Neuron (in vitro differentiated cells): ENCODE measurements around the gene SHMT2.

Source experiments
- H2AFZ ChIP-seq: one replicate; pipeline ENCODE4 v1.6.1; 2013; ENCODE audit warnings: low read depth, mild to moderate bottlenecking, inconsistent platforms, low read length, moderate library complexity
- H3K27me3 ChIP-seq: one replicate; pipeline ENCODE4 v1.6.1; 2013; ENCODE audit warnings: low read length; ENCODE audit not compliant: insufficient read depth
- H3K36me3 ChIP-seq: one replicate; pipeline ENCODE4 v1.6.1; 2013; ENCODE audit warnings: low read length; ENCODE audit not compliant: insufficient read depth
- H3K4me1 ChIP-seq: one replicate; pipeline ENCODE4 v1.6.1; 2013; ENCODE audit warnings: low read length; ENCODE audit not compliant: insufficient read depth
- H3K4me3 ChIP-seq: 2 replicates; pipeline ENCODE4 v1.5.1; 2013; ENCODE audit warnings: mild to moderate bottlenecking, low read length, moderate library complexity
- H3K9me3 ChIP-seq: one replicate; pipeline ENCODE4 v1.6.1; 2013; ENCODE audit warnings: low read length

SHMT2 gene

DNA sequence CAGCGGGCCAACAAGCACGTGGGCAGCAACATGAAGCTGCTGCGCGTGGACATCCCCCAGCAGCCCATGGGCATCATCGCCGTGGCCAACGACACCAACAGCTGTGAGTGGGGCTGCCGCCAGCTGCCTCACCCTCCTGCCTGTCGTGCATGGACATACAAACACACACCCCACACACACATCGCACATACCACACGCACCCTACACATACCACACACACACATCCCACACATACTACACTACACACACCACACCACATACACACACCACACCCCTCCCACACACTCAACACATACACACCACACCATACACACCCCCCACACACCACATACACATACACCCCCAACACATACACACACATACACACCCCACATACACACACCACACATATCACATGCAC is 38.1 kb upstream of the SHMT2 start:
- no peaks in the 10 kb centered on the region for H3K27me3 ChIP-seq
- H3K9me3 ChIP-seq = no peaks in the 10 kb centered on the region
- peaks cover 99% of the 10 kb centered on the region for H3K36me3 ChIP-seq
- no peak overlapping the region for H2AFZ ChIP-seq
- no peak overlapping the region for H3K4me3 ChIP-seq
- H3K4me1 ChIP-seq = no peaks in the 10 kb centered on the region

DNA sequence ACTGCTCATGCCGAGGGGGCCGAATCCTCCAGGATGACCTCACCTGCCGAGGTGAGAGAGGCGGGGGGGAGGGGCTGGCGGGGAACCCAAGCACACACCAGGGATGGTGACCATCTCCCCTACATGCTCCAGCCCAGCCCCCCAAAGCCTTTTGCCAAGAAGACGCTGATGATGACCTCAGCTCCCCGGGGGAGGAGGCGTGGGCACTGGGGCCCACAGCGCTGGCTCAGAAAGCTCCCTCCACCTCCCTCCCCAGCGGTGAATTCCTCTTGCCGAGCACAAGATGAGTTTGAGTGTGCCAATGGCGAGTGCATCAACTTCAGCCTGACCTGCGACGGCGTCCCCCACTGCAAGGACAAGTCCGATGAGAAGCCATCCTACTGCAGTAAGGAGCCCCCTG is 36.6 kb upstream of the SHMT2 start:
- Histone ChIP-seq H3K27me3 (no peaks in the 10 kb centered on the region), H2AFZ (no peak overlapping the region), H3K4me3 (no peak overlapping the region), H3K36me3 (peaks cover 98% of the 10 kb centered on the region), H3K9me3 (no peaks in the 10 kb centered on the region), H3K4me1 (no peaks in the 10 kb centered on the region)

DNA sequence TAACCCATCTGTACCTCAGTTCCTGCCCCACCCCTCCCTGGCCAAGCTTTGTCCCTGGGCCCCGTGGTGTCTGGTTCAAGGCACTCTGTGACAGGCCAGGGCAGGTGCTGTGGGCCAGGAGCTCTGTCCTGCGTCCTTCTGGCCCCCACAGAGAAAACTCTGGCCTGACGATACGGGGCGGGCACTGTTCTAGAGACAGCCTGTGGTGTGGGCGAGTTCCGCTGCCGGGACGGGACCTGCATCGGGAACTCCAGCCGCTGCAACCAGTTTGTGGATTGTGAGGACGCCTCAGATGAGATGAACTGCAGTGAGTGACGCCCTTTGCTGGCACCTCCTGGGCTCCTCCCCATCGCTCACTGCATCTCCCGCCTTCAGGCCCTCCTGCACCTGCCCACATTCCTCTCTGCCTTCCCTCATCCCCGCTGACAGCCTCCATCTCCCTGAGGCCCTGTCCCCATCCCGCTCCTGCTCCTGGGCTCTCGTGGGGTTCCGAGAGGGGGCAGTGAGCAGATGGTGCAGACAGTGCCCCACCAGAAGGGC is 35.7 kb upstream of the SHMT2 start:
- H3K4me3 ChIP-seq = no peak overlapping the region
- no peaks in the 10 kb centered on the region for H3K27me3 ChIP-seq
- H3K36me3 ChIP-seq = peaks cover 98% of the 10 kb centered on the region
- no peaks in the 10 kb centered on the region for H3K9me3 ChIP-seq
- H2AFZ ChIP-seq = no peak overlapping the region
- H3K4me1 ChIP-seq = no peaks in the 10 kb centered on the region

DNA sequence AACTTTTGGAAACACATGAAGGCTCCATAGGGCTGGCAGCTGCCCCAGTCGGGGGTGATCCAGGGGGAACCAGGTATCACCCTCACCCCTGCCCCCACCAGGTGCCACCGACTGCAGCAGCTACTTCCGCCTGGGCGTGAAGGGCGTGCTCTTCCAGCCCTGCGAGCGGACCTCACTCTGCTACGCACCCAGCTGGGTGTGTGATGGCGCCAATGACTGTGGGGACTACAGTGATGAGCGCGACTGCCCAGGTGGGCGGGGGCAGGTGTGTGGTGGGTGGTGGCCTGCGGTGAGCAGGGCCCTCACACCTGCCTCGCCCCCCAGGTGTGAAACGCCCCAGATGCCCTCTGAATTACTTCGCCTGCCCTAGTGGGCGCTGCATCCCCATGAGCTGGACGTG is 35.3 kb upstream of the SHMT2 start:
- H3K4me1 ChIP-seq = no peaks in the 10 kb centered on the region
- no peak overlapping the region for H3K4me3 ChIP-seq
- H3K27me3 ChIP-seq = no peaks in the 10 kb centered on the region
- H3K36me3 ChIP-seq = peaks cover 98% of the 10 kb centered on the region
- no peaks in the 10 kb centered on the region for H3K9me3 ChIP-seq
- no peak overlapping the region for H2AFZ ChIP-seq

DNA sequence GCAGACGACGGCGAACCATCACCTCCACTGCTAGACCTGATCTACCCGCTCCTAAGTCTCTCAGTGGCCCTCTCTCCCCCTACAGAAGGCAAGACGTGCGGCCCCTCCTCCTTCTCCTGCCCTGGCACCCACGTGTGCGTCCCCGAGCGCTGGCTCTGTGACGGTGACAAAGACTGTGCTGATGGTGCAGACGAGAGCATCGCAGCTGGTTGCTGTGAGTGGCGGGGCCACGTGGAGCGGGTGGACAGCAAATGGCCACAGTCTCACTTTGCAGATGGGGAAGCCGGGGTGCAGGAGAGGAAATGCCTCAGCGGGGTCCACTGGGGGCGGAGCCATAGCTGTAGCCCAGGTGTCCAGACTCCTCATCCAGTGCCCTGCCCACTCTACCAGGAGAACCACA is 34.3 kb upstream of the SHMT2 start:
- Histone ChIP-seq H3K4me1 (no peaks in the 10 kb centered on the region), H3K27me3 (no peaks in the 10 kb centered on the region), H3K9me3 (no peaks in the 10 kb centered on the region), H3K36me3 (peaks cover 99% of the 10 kb centered on the region), H3K4me3 (no peak overlapping the region), H2AFZ (no peak overlapping the region)

DNA sequence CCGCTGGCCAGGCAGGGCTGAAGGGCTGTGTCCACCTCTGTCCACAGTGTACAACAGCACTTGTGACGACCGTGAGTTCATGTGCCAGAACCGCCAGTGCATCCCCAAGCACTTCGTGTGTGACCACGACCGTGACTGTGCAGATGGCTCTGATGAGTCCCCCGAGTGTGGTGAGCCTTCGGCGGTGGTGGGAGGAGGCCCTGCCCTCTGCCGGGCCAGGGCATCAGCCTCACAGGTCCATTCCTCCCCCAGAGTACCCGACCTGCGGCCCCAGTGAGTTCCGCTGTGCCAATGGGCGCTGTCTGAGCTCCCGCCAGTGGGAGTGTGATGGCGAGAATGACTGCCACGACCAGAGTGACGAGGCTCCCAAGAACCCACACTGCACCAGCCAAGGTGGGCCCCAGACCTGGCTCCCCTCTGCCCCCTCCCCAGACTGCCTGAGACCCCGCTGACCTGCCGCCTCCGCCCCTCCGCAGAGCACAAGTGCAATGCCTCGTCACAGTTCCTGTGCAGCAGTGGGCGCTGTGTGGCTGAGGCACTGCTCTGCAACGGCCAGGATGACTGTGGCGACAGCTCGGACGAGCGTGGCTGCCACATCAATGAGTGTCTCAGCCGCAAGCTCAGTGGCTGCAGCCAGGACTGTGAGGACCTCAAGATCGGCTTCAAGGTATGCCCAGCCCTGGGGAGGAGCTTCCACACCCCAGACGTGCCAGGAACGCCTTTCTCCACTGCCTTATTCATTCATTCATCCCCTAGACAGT is 33.7 kb upstream of the SHMT2 start:
- peaks cover 97% of the 10 kb centered on the region for H3K36me3 ChIP-seq
- H3K4me1 ChIP-seq = no peaks in the 10 kb centered on the region
- H3K4me3 ChIP-seq = no peak overlapping the region

DNA sequence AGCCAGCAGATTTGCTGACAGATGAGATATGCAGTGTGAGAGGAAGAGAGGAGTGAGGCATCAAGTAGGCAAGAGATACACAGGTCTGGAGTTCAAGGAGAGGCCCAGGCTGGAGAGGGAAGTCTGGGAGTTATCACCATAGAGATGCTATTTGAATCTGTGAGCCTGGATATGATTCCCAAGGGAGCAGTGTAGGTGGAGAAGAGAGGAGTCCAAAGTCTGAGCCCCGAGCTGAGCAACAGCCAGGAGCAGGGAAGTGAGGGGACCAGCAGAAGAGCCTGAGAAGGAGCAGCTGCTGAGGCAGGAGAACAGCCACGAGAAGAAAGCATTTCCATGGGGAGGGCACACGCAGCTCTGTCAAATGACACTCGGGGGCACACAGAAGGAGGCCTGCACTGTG is 33.1 kb upstream of the SHMT2 start:
- Histone ChIP-seq H3K4me3 (no peak overlapping the region), H3K36me3 (peaks cover 97% of the 10 kb centered on the region)

More for the DNA sequence above, 33.7 kb upstream of the SHMT2 start:
- Histone ChIP-seq H2AFZ (no peak overlapping the region), H3K27me3 (no peaks in the 10 kb centered on the region), H3K9me3 (no peaks in the 10 kb centered on the region)

DNA sequence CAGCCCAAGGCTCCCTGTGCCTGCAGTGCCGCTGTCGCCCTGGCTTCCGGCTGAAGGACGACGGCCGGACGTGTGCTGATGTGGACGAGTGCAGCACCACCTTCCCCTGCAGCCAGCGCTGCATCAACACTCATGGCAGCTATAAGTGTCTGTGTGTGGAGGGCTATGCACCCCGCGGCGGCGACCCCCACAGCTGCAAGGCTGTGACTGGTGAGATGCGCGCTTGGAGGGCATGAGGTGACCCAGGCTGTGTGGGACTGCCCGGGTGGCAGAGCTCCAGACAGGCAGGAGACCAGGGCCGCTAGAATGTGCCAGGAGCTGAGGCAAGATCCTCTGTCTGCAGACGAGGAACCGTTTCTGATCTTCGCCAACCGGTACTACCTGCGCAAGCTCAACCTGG is 32.6 kb upstream of the SHMT2 start:
- no peak overlapping the region for H3K4me3 ChIP-seq
- H3K9me3 ChIP-seq = no peaks in the 10 kb centered on the region
- H2AFZ ChIP-seq = no peak overlapping the region
- H3K4me1 ChIP-seq = no peaks in the 10 kb centered on the region
- no peaks in the 10 kb centered on the region for H3K27me3 ChIP-seq
- H3K36me3 ChIP-seq = peaks cover 97% of the 10 kb centered on the region

More for the DNA sequence above, 33.1 kb upstream of the SHMT2 start:
- Histone ChIP-seq H2AFZ (no peak overlapping the region), H3K9me3 (no peaks in the 10 kb centered on the region), H3K4me1 (no peaks in the 10 kb centered on the region), H3K27me3 (no peaks in the 10 kb centered on the region)

DNA sequence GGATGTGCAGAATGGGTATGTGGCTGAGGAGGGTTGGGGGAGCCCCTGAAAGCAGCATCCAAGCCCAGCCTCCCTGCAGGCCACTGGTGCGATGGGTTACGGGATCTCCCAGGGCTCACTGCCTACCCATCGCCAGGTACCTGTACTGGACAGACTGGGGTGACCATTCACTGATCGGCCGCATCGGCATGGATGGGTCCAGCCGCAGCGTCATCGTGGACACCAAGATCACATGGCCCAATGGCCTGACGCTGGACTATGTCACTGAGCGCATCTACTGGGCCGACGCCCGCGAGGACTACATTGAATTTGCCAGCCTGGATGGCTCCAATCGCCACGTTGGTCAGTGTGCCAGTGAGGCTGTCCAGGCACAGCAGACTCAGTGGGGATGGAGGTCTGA is 31.2 kb upstream of the SHMT2 start:
- no peaks in the 10 kb centered on the region for H3K27me3 ChIP-seq
- H3K4me3 ChIP-seq = no peak overlapping the region
- H2AFZ ChIP-seq = no peak overlapping the region
- no peaks in the 10 kb centered on the region for H3K4me1 ChIP-seq
- no peaks in the 10 kb centered on the region for H3K9me3 ChIP-seq
- H3K36me3 ChIP-seq = peaks cover 97% of the 10 kb centered on the region

DNA sequence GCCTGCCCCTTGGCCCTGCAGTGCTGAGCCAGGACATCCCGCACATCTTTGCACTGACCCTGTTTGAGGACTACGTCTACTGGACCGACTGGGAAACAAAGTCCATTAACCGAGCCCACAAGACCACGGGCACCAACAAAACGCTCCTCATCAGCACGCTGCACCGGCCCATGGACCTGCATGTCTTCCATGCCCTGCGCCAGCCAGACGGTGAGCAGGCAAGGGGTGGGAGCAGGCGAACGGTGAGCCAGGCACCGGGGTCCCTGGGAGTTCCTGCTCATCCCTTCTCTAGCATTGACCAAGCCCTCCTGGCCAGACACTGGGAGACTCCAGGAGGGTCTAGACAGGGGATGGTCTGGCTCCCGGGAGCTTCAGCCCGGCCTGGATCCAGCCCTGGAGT is 30.3 kb upstream of the SHMT2 start:
- no peaks in the 10 kb centered on the region for H3K9me3 ChIP-seq
- no peak overlapping the region for H3K4me3 ChIP-seq
- no peaks in the 10 kb centered on the region for H3K4me1 ChIP-seq
- no peak overlapping the region for H2AFZ ChIP-seq
- no peaks in the 10 kb centered on the region for H3K27me3 ChIP-seq
- H3K36me3 ChIP-seq = peaks cover 97% of the 10 kb centered on the region

DNA sequence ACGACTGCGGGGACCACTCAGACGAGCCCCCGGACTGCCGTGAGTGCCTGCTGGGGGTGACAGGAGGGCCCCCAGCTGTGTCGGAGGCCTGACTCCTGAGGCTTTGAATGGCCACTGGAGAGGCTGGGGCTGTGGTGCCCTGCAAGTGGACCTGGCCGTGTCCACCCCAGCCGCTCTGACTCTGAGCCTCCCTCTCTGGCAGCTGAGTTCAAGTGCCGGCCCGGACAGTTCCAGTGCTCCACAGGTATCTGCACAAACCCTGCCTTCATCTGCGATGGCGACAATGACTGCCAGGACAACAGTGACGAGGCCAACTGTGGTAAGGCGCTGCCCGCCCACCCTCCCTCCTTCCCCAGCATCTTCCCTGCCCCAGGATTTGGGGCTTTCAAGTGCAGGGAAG is 29.0 kb upstream of the SHMT2 start:
- Histone ChIP-seq H2AFZ (no peak overlapping the region), H3K4me1 (no peaks in the 10 kb centered on the region), H3K9me3 (no peaks in the 10 kb centered on the region), H3K36me3 (peaks cover 97% of the 10 kb centered on the region), H3K27me3 (no peaks in the 10 kb centered on the region), H3K4me3 (no peak overlapping the region)

DNA sequence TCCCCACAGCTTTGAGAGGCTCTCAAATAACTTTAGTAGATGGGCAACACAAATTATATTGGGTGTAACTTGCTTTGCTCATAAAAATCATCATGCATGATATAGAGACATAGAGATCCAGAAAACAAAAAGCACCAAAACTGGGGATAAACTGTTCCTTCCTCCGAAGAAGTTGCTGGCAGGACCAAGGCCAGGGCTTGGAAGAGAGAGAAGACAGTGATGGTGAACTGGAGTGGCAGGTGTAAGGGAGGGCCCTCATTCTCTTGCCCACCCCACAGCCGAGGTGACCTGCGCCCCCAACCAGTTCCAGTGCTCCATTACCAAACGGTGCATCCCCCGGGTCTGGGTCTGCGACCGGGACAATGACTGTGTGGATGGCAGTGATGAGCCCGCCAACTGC is 28.3 kb upstream of the SHMT2 start:
- peaks cover 97% of the 10 kb centered on the region for H3K36me3 ChIP-seq
- no peak overlapping the region for H3K4me3 ChIP-seq
- no peaks in the 10 kb centered on the region for H3K9me3 ChIP-seq
- no peak overlapping the region for H2AFZ ChIP-seq
- no peaks in the 10 kb centered on the region for H3K27me3 ChIP-seq
- no peaks in the 10 kb centered on the region for H3K4me1 ChIP-seq

DNA sequence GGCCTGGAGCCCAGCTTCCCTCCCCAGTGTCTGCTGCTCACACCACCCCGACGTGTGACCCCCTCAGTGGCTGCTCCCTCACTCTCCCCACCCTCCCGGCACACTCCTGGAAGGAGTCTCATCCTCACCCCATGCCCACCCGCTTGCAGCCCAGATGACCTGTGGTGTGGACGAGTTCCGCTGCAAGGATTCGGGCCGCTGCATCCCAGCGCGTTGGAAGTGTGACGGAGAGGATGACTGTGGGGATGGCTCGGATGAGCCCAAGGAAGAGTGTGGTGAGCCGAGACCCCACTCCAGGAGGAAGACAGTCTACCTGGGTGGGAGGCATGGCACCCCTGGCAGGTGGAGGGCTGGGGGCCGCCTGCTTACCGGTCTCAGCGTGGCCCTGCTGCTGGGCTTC is 27.9 kb upstream of the SHMT2 start:
- no peaks in the 10 kb centered on the region for H3K9me3 ChIP-seq
- no peak overlapping the region for H3K4me3 ChIP-seq
- no peaks in the 10 kb centered on the region for H3K27me3 ChIP-seq
- peaks cover 97% of the 10 kb centered on the region for H3K36me3 ChIP-seq
- no peak overlapping the region for H2AFZ ChIP-seq
- H3K4me1 ChIP-seq = no peaks in the 10 kb centered on the region

DNA sequence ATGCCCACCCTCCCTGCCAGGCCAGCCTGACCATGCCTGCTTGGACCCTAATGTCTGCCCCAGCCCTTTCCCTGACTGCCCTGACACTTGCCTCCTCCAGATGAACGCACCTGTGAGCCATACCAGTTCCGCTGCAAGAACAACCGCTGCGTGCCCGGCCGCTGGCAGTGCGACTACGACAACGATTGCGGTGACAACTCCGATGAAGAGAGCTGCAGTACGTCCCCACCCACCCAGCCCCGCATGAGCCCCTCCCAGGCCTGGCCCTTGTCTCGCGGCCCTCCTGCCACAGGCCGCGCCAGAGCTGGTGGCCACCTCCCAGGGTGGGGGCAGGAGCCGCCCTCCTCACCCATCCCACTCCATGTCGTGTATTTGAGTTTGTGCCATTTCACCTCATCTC is 27.2 kb upstream of the SHMT2 start:
- H3K4me1 ChIP-seq = no peaks in the 10 kb centered on the region
- H3K9me3 ChIP-seq = no peaks in the 10 kb centered on the region
- peaks cover 92% of the 10 kb centered on the region for H3K36me3 ChIP-seq
- no peak overlapping the region for H2AFZ ChIP-seq
- H3K4me3 ChIP-seq = no peak overlapping the region
- no peaks in the 10 kb centered on the region for H3K27me3 ChIP-seq
